Astrocyte of the spinal cord (primary cell): ENCODE data around the gene MSLN.

Experiments
- DNase-seq: peaks from one replicate; pipeline ENCODE4 v3.0.0; 2011; ENCODE audit warnings: low read depth, low spot score
- H3K4me3 ChIP-seq: 2 replicates; pipeline ENCODE4 v1.5.1; 2011; ENCODE audit warnings: low read depth, mild to moderate bottlenecking, low read length, moderate library complexity
- CTCF ChIP-seq: IDR thresholded peaks from 2 replicates; pipeline ENCODE4 v1.5.1; 2012; ENCODE audit warnings: low read depth, mild to moderate bottlenecking, low read length, inconsistent platforms
- in situ Hi-C: cut with HindIII; loops from 2 replicates; pipeline ENCODE4 v1.10.0; 2017; ENCODE audit warnings: low sequenced_read_pairs

The MSLN gene

DNA sequence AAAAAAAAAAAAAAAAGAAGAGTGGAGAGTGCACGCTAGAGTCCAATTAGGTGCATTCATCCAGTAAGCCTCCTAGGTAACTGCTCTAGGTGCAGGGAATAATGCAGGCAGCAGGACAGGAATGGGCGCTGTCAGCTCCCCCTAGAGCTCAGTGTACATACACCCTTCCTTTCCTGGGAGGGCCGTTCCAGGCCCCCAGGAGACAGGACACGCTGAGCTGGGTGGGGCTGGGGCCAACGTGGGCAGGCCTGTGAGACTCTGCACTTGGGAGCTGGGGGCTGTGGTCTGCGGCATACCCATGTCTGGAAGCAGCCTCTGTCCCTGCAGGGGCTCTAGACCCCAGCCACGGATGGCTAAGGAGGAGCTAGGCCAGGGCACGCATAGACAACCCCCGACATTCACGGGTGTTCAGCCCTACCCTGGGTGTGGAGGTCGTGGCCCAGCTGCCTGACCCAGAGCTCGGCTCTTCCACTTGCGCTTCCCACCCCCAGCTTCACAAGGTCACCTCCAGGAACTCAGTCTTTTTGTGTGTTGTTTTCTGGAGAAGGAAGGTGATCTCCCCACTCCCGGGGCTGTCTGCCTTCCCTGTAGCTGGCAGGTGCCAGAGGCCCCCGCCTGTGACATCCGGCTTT lies 40.6 kb upstream of the MSLN start:
- peak; percentile 37 for TF ChIP-seq CTCF
- DNase-seq, result no peak
- H3K4me3 ChIP-seq, result peak overlapping the region; percentile 65
- in situ Hi-C loops, result no loop called here

GRCh38 chr16:720447-720989 lies 40.0 kb upstream of the MSLN start:
- DNase-seq, result peak; percentile 69

GRCh38 chr16:720990-721764 lies 39.4 kb upstream of the MSLN start, which contains the start of gene ANTKMT:
ANTKMT (plus strand) TSS chr16:721146; CDS start chr16:721275, 129 bp downstream.
- no peak for TF ChIP-seq CTCF

More at GRCh38 chr16:720447-720989, 40.0 kb upstream of the MSLN start:
- H3K4me3 ChIP-seq, result peak overlapping the region; percentile 65
- in situ Hi-C loops, result no loop called here
- TF ChIP-seq CTCF, result peak; percentile 41

DNA sequence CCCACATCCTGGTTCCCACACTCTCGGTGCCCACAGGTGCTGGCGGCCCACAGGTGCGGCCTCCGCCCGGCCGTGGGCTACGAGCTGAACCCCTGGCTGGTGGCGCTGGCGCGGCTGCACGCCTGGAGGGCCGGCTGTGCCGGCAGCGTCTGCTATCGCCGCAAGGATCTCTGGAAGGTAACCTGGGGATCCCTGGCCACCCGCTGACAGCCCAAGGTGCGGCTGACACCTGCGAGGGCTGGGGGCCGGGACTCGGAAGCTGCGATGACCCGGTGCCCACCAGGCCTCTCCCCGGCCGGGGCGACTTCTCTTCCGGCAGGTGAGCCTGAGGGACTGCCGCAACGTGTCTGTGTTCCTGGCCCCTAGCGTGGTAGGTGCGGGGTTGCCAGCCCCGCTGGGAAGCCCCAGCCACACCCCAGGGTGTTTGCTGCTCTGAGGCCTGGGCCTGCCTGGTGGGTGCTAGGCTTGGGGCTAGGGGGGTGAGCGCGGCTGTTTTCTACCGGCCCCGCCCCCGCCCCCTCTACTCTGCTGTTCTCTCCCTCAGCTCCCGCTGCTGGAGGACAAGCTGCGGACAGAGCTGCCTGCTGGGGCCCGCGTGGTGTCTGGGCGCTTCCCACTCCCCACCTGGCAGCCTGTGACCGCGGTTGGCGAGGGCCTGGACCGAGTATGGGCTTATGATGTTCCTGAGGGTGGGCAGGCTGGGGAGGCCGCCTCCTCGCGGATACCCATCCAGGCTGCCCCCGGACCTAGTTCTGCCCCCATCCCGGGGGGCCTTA lies 38.6 kb upstream of the MSLN start:
- peak overlapping the region; percentile 65 for H3K4me3 ChIP-seq
- no peak for TF ChIP-seq CTCF
- no peak for DNase-seq
- in situ Hi-C loops, result no loop called here

More at GRCh38 chr16:720990-721764, 39.4 kb upstream of the MSLN start, which contains the start of gene ANTKMT:
- H3K4me3 ChIP-seq, result peak within 1 kb of the TSS; percentile 65
- peak; percentile 65 for DNase-seq
- in situ Hi-C loops, result no loop called here

GRCh38 chr16:722835-723633 lies 37.5 kb upstream of the MSLN start:
- DNase-seq, result no peak
- no peak for TF ChIP-seq CTCF
- no peak overlapping the region for H3K4me3 ChIP-seq
- in situ Hi-C loops, result no loop called here
